ENCODE results near the gene WDR88.

Gene WDR88, protein sequence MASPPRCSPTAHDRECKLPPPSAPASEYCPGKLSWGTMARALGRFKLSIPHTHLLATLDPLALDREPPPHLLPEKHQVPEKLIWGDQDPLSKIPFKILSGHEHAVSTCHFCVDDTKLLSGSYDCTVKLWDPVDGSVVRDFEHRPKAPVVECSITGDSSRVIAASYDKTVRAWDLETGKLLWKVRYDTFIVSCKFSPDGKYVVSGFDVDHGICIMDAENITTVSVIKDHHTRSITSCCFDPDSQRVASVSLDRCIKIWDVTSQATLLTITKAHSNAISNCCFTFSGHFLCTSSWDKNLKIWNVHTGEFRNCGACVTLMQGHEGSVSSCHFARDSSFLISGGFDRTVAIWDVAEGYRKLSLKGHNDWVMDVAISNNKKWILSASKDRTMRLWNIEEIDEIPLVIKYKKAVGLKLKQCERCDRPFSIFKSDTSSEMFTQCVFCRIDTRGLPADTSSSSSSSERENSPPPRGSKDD

DNA sequence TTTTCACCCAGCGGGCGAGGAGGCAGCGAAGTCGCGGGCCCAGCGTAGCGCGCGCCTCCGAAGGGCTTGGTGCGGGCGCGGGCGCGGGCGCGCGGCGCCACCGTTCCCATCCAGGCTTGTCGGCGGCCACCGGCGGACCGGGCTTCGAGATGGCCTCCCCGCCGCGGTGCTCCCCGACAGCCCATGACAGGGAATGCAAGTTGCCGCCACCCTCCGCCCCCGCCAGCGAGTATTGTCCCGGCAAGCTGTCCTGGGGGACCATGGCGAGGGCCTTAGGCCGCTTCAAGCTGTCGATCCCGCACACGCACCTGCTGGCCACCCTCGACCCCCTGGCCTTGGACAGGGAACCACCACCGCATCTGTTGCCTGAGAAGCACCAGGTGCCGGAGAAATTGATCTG lies at the start of gene WDR88:
TSS of gene WDR88 (plus strand) at position 94 of the 400 bp plus-strand sequence. CDS start at position 150, 56 bp downstream.
- DNase-seq (ENCODE audit: low read depth in 2 of 2), result no peak

DNA sequence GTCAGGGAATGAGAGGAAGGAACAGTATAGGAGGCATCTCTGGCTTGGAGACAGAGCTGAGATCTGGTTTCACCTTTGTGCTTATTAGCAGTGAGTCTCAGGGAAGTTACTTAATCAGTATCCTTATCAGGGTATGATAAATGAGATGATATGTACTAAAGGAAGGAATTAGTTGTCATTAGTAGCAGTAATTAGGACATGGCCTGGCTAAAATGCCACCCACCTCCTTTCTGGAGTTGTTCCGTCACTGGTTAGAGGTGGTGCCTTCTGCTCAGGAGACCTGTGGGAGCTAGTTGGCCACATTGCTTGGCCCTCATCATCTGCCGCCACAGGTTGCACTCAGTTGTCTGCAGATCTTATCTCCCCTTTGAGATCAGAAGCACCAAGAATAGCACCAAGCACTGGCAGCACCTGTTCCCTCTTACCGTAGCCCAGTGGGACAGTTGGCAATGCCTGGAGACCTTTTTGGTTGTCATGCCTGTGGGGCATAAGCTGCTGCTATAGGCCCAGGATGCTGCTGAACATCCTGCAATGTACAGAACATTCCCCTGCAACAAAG lies 46.3 kb upstream of the WDR88 start:
- no peak for DNase-seq (ENCODE audit: low read depth in 2 of 2)

DNA sequence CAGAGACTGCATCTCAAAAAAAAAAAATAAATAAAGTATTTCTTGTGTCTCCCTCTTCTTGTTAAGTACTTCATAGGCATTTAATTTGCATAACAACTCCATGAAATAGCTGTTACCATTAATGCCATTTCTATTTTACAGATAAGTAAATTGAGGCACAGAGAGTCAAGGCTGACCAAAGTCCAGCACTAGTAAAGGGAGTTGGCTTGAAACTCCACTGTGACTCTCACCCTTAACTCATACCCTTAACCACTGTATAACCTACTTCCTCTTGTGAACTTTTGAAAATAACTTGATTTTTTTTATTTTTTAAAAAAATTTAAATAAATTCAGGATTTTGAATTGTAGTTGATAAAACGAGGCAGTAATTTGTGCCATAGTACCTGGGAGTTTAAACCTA lies 45.0 kb upstream of the WDR88 start:
- no peak for DNase-seq (ENCODE audit: low read depth in 2 of 2)

DNA sequence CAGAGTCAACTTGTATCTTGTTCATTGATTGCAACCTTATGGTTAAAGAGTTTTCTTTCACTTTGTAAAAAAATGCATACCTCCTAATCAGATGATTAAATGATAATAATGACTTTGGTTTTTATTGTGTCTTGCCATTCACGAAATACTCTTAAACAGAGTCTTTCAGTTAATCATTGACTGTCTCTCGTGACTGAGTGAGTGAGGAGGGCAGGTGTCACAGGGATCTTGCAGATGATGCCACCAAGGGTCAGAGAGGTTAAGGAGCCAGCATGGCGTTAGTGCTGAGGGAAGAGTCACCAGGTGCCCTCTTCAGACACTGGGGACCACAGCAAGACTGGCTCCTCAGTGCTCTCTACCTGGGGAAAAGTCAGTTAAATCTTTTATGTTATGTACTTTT lies 42.9 kb upstream of the WDR88 start:
- no peak for DNase-seq (ENCODE audit: low read depth in 2 of 2)

- DNase-seq (ENCODE audit: low read depth in 2 of 2), result no peak
Observed at GRCh38 chr19:33090179-33090578, 41.7 kb upstream of the WDR88 start.

- DNase-seq (ENCODE audit: low read depth in 2 of 2), result no peak
Observed at GRCh38 chr19:33093420-33094210, 38.3 kb upstream of the WDR88 start.

- no peak for DNase-seq (ENCODE audit: low read depth in 2 of 2)
Observed at GRCh38 chr19:33094436-33095067, 37.4 kb upstream of the WDR88 start.

DNA sequence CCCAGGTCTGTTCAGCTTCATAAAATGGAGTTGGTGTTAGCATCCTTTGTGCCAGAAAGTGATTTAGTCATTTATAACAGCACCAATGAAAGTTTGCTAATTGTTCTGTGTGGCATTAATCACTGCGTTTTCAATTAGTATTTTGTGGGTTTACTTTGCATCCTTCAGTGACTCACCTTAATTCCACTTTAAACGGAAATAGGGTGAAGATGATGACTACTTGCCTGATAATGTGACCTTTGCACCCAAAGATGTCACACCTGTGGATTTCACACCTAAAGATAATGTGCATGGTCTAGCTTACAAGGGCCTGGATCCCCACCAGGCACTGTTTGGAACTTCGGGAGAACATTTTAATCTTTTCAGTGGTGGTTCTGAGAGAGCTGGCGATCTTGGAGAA lies 35.9 kb upstream of the WDR88 start:
- no peak for DNase-seq (ENCODE audit: low read depth in 2 of 2)

GRCh38 chr19:33098055-33098534 lies 33.8 kb upstream of the WDR88 start:
- DNase-seq (ENCODE audit: low read depth in 2 of 2), result no peak

DNA sequence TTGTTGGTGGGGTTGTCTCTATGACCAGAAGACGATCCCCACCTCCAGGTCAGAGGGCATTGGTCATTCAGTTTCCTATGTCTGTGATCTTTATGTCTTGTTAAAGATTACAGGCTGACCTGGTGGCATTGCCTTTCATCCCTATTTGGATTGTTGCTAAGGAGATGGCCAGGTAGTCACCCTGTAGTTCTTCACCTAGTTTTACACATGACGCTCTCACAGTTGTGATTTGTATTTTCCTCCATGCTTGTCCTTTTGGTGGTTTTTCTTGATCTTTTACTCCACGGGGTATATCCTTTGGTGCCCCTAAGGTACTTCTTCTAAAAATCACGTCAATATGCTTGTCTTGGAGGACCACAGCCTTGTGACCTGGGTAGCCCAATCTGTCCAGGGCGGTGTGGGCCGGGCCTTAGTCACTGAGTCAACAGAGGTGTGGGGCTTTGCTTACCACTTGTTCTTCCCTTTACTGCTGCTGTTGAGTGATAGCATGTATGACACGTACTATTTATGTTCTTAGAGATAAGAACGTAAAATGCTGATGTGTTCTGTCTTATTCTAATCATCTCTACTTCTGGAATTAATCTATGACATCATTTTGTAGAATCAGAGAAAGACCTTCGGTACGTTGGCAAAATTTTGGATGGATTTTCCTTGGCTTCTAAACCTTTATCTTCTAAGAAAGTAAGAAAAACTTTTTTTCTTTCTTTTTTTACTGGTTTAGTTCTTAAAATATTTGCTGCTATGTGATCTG lies 30.8 kb upstream of the WDR88 start:
- DNase-seq (ENCODE audit: low read depth in 2 of 2), result no peak

DNA sequence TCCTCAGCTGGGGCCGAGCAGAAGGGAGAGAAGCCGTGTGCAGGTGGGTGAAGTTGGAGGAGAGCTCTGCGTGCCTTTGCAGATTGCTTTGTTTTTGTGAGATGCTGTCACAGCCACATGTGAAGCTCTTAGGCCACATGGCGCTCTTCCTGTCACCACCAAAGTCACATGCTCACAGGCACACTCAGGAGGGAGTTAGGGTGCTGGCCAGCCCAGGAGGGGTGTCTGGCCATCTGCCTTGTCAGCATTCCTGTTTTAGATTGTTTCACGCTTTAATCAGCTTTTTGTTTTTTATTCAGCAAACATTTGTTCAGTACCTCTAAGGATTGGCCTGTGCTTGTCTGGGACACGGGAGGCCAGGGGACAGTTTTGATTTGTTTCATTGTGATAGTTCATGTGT lies 29.0 kb upstream of the WDR88 start:
- no peak for DNase-seq (ENCODE audit: low read depth in 2 of 2)

- DNase-seq (ENCODE audit: low read depth in 2 of 2), result no peak
Observed at GRCh38 chr19:33108161-33108560, 23.8 kb upstream of the WDR88 start.

- DNase-seq (ENCODE audit: low read depth in 2 of 2), result no peak
Observed at GRCh38 chr19:33110137-33110910, 21.6 kb upstream of the WDR88 start.

- DNase-seq (ENCODE audit: low read depth in 2 of 2), result no peak
Observed at GRCh38 chr19:33111587-33111986, 20.3 kb upstream of the WDR88 start.

DNA sequence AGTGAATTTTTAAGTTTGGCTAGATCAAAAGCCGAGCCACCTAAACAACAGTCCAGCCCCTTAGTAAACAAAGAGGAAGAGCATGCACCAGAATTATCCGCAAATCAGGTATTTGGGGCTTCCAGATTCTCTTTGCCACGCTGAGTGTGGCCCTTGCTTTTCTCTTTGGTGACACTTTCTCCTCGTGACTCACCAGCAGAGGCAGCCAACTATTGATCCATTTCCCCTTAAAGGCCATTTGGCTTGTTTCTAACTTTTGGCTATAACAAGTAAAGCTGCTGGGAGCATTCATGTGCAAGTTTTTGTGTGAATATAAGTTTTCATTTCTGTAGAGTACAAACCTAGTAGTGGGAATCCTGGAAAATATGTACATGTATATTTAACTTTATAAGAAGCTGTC lies 17.6 kb upstream of the WDR88 start:
- DNase-seq (ENCODE audit: low read depth in 2 of 2), result no peak

DNA sequence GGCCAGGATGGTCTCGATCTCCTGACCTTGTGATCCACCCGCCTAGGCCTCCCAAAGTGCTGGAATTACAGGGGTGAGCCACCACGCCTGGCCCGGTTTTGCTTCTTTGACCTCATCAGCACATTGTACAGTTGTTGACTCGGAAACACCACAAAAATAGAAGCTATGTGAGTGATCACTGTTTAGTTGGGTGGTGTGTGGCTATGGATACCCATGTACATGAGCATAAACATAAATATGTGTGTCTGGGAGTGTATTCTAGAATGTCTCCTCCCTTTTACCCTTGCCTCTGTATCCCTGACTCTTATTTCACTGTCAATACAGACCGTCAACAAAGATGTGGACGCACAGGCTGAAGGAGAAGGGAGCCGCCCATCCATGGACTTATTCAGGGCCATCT lies 14.4 kb upstream of the WDR88 start:
- DNase-seq (ENCODE audit: low read depth in 2 of 2), result no peak

DNA sequence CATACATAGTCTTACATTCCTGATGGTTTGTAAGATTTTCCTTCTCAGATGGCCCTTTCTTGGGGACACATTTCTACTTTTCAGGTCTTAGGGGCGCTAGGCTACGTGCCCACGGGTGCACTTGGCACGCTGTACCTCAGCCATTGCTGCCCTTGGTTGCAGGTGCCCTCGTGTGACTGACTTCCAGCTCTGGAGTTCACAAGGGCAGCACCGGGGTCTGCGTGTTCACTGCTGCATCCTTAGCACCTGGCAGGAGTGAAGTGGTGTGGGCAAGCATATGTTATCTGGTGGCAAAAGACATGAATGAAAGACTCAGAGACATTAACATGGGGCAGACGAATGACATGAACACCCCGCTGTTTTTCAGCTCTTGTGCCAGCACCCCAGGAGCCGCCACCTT lies 13.3 kb upstream of the WDR88 start:
- DNase-seq (ENCODE audit: low read depth in 2 of 2), result no peak

DNA sequence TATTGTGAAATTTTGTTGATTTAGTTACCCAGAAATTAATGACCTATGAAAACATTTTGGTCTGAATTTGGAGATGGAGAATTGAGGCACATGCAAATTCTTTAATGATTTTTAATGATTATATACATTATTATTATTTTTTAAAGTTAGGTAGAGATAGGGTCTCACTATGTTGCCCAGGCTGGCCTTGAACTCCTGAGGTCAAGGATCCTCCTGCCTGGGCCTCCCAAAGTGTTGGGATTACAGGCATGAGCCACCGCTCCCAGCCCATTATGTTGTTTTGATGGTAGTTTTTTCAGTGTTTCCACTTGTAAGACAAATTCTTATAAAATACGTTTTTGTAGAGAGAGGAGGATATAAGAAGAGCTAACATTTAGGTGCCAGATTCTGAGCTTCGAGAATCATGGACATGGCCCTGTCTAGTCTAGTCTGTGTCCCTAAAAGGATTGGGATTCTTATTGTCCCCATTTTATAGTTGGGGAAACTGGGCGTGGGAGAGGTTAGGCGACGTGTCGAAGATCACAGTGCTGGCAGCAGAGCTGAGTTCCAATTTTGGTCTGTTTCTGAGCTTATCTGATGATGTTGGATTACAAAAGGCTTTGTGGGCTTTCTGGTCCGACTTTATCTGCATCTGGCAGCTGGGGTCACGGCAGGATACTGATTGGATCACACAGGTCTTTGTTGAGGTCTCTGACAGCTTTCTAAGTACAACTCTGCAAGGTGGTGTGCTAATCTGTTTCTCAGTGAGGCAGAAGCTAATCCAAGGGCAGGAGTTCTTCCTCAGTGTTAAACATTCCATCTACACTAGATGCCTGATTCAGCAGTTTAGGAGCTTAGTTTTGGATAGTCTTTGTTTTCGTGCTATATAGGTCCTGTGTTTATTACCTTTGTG lies 7.5 kb upstream of the WDR88 start:
- DNase-seq (ENCODE audit: low read depth in 2 of 2), result no peak

GRCh38 chr19:33125929-33126388 lies 6.0 kb upstream of the WDR88 start:
- DNase-seq (ENCODE audit: low read depth in 2 of 2), result peak in 1 of 2 donors; percentile 41
